Measurements from ENCODE around the gene ADAMTS1.

- TF ChIP-seq CTCF (IDR thresholded peaks at IDR 0.05) (no peak), ZBTB21 (CRISPR knock-in tag; IDR thresholded peaks at IDR 0.05; ENCODE audit: borderline replicate concordance) (no peak), CREM (CRISPR knock-in tag; IDR thresholded peaks at IDR 0.05) (no peak), USF2 (CRISPR knock-in tag; IDR thresholded peaks at IDR 0.05) (no peak), ZNF121 (CRISPR knock-in tag; IDR thresholded peaks at IDR 0.05) (no peak), ELF4 (CRISPR knock-in tag; IDR thresholded peaks at IDR 0.05; ENCODE audit: low read depth) (no peak), E2F4 (CRISPR knock-in tag; IDR thresholded peaks at IDR 0.05; ENCODE audit: borderline replicate concordance, low read depth) (no peak), NR2C2 (CRISPR knock-in tag; IDR thresholded peaks at IDR 0.05) (no peak), ZNF263 (CRISPR knock-in tag; IDR thresholded peaks at IDR 0.05; ENCODE audit: low read depth) (no peak), NFYB (CRISPR knock-in tag; conservative IDR thresholded peaks at IDR 0.05; ENCODE audit: low read depth) (no peak), NFATC4 (CRISPR knock-in tag; IDR thresholded peaks at IDR 0.05) (no peak), ATF2 (CRISPR knock-in tag; IDR thresholded peaks at IDR 0.05; ENCODE audit: borderline replicate concordance, low read depth) (no peak), NFE2L1 (CRISPR knock-in tag; IDR thresholded peaks at IDR 0.05) (no peak), ZNF219 (CRISPR knock-in tag; IDR thresholded peaks at IDR 0.05; ENCODE audit: borderline replicate concordance) (no peak)
These were observed 38.6 kb upstream of the ADAMTS1 start for GRCh38 chr21:26883768-26884167.

Measured in WTC11 (cell line).